GM23248 (cell line): ENCODE results near the gene AGO3. TPM values are rescaled to one million over a fixed set of nuclear protein-coding genes. Genes with fewer than 3 reads are reported as not detected.
"Not testable (repeated sequence)": the region's sequence is repeated elsewhere in the genome, so short reads cannot be mapped to it uniquely, and the experiment has no call there.

Experiments
- DNase-seq: peaks from one replicate; pipeline ENCODE4 v3.0.0-alpha.2; 2015
- H2AFZ ChIP-seq: fragments of 200-600 bp; sonication (generic); 2 replicates; pipeline ENCODE4 v1.6.1; 2016; ENCODE audit warnings: antibody characterized with exemption
- H3F3A ChIP-seq: fragments of 200-600 bp; sonication (generic); 2 replicates; pipeline ENCODE4 v1.6.1; 2016; ENCODE audit warnings: mild to moderate bottlenecking, antibody characterized with exemption, mixed run types; ENCODE audit not compliant: insufficient read depth
- H3K27ac ChIP-seq: fragments of 200-600 bp; sonication (generic); 2 replicates; pipeline ENCODE4 v1.5.1; 2016; ENCODE audit warnings: mild to moderate bottlenecking
- H3K27me3 ChIP-seq: fragments of 200-600 bp; sonication (generic); replicated peaks from 2 replicates; pipeline ENCODE4 v1.6.1; 2016; ENCODE audit warnings: mild to moderate bottlenecking; ENCODE audit not compliant: insufficient read depth
- H3K36me3 ChIP-seq: fragments of 200-600 bp; sonication (generic); 2 replicates; pipeline ENCODE4 v1.6.1; 2016; ENCODE audit warnings: low read depth, mild to moderate bottlenecking
- H3K4me1 ChIP-seq: fragments of 200-600 bp; sonication (generic); 2 replicates; pipeline ENCODE4 v1.6.1; 2016; ENCODE audit warnings: mild to moderate bottlenecking; ENCODE audit not compliant: insufficient read depth
- H3K4me2 ChIP-seq: fragments of 200-600 bp; sonication (generic); one replicate; pipeline ENCODE4 v1.6.1; 2016; ENCODE audit warnings: mild to moderate bottlenecking; ENCODE audit not compliant: unreplicated experiment
- H3K4me3 ChIP-seq: fragments of 200-600 bp; sonication (generic); 2 replicates; pipeline ENCODE4 v1.5.1; 2016; ENCODE audit warnings: mild to moderate bottlenecking
- H3K79me2 ChIP-seq: fragments of 200-600 bp; sonication (generic); 2 replicates; pipeline ENCODE4 v1.6.1; 2016; ENCODE audit warnings: mild to moderate bottlenecking; ENCODE audit not compliant: insufficient read depth
- H3K9ac ChIP-seq: fragments of 200-600 bp; sonication (generic); 2 replicates; pipeline ENCODE4 v1.6.1; 2016; ENCODE audit warnings: mild to moderate bottlenecking
- H3K9me2 ChIP-seq: fragments of 200-600 bp; sonication (generic); 2 replicates; pipeline ENCODE4 v1.6.1; 2016; ENCODE audit warnings: mixed run types, mild to moderate bottlenecking, moderate library complexity; ENCODE audit not compliant: insufficient read depth
- H3K9me3 ChIP-seq: fragments of 200-600 bp; sonication (generic); one replicate; pipeline ENCODE4 v1.6.1; 2017; ENCODE audit warnings: low read depth
- H4K20me1 ChIP-seq: fragments of 200-600 bp; sonication (generic); 2 replicates; pipeline ENCODE4 v1.6.0; 2016; ENCODE audit not compliant: insufficient read depth
- EZH2 ChIP-seq: fragments of 200-600 bp; sonication (generic); IDR thresholded peaks from 2 replicates; pipeline ENCODE4 v1.6.1; 2018; ENCODE audit warnings: antibody characterized with exemption, mild to moderate bottlenecking; ENCODE audit not compliant: insufficient read depth, poor library complexity, severe bottlenecking
- EZH2phosphoT487 ChIP-seq: fragments of 200-600 bp; sonication (generic); IDR thresholded peaks from 2 replicates; pipeline ENCODE4 v1.6.1; 2018; ENCODE audit warnings: antibody characterized with exemption, moderate library complexity, mild to moderate bottlenecking, low read depth; ENCODE audit not compliant: insufficient read depth
- WGBS, 2 experiments: methylation state at CpG; one replicate each; pipeline ENCODE4 v1.1.6; 2015 to 2017; ENCODE audit warnings: low lambda C conversion rate in 2 of 2, low coverage in 1 of 2; ENCODE audit errors: missing lambda C conversion rate in 2 of 2; 5-methylcytosine and 5-hydroxymethylcytosine counted together
- in situ Hi-C: fragments of 300-500 bp; cut with MboI; formaldehyde crosslinking; loops from 2 replicates; pipeline ENCODE4 v1.15.0; 2020
- polyA plus RNA-seq: library from polyadenylated mRNA; unstranded; fragments of >200 nt; fragmentation: Nextera tagmentation; extraction: Ambion mirVana; gene quantifications from 2 replicates; pipeline ENCODE4 v1.2.1, GENCODE V29; 2016
- total RNA-seq: library from RNA; depleted of rRNA; stranded (reverse); fragments of >200 nt; shearing (Covaris generic); gene quantifications from 2 replicates; pipeline ENCODE4 v1.2.3, GENCODE V29; 2014

Gene AGO3
- total and polyA plus RNA-seq, 2 experiments from 2014 or later = 7.9 to 14.2 TPM

- Histone ChIP-seq H3K4me1 (no peaks in the 10 kb centered on the region), H3K36me3 (peaks cover 24% of the 10 kb centered on the region), H3K79me2 (peaks cover 52% of the 10 kb centered on the region), H3K27me3 (no peaks in the 10 kb centered on the region), H3K27ac (no peak overlapping the region), H3K9me3 (no peaks in the 10 kb centered on the region), H3K9me2 (no peaks in the 10 kb centered on the region), H3K4me2 (no peak overlapping the region), H3K9ac (no peak overlapping the region), H3K4me3 (no peak overlapping the region), H4K20me1 (peaks cover 6% of the 10 kb centered on the region; the same call in 1 of the 2 replicates), H2AFZ (no peak overlapping the region), H3F3A (no peaks in the 10 kb centered on the region)
- in situ Hi-C loops = no loop called here
- 98 to 100% methylated on average over 1 of the region's 1 CpG for WGBS, 2 experiments
- TF ChIP-seq EZH2phosphoT487 = no peak
- no peak for TF ChIP-seq EZH2
- no peak for DNase-seq
Observed at GRCh38 chr1:35968396-35968795, 37.5 kb downstream of the AGO3 start.

- no peaks in the 10 kb centered on the region for H4K20me1 ChIP-seq
- H3F3A ChIP-seq = no peaks in the 10 kb centered on the region; the same call in 1 of the 2 replicates
- no peaks in the 10 kb centered on the region for H3K9me2 ChIP-seq
- H3K79me2 ChIP-seq = peaks cover 42% of the 10 kb centered on the region
- no peak overlapping the region for H3K4me3 ChIP-seq
- WGBS, 2 experiments = 96 to 98% methylated on average over 2 of the region's 2 CpGs
- TF ChIP-seq EZH2 = no peak
- TF ChIP-seq EZH2phosphoT487 = no peak
- no peaks in the 10 kb centered on the region for H3K27me3 ChIP-seq
- no peak overlapping the region for H3K27ac ChIP-seq
- H3K9me3 ChIP-seq = no peaks in the 10 kb centered on the region
- DNase-seq = no peak
- no peaks in the 10 kb centered on the region for H3K4me1 ChIP-seq
- in situ Hi-C loops = no loop called here
- no peak overlapping the region for H3K9ac ChIP-seq
- peaks cover 42% of the 10 kb centered on the region for H3K36me3 ChIP-seq
- H3K4me2 ChIP-seq = no peak overlapping the region
- no peak overlapping the region for H2AFZ ChIP-seq
Observed at GRCh38 chr1:35971601-35972000, 40.7 kb downstream of the AGO3 start.

GRCh38 chr1:35972631-35973030, 41.7 kb downstream of the AGO3 start:
- H4K20me1 ChIP-seq, H2AFZ ChIP-seq, H3K9me2 ChIP-seq, H3K27me3 ChIP-seq, H3F3A ChIP-seq, H3K27ac ChIP-seq, H3K4me3 ChIP-seq, H3K9ac ChIP-seq, H3K4me2 ChIP-seq, in situ Hi-C loops, H3K9me3 ChIP-seq, H3K4me1 ChIP-seq: not testable (repeated sequence)
- peak; percentile 5 for DNase-seq
- WGBS, 2 experiments = 80 to 86% methylated on average over 3 of the region's 3 CpGs
- peaks cover 47% of the 10 kb centered on the region for H3K79me2 ChIP-seq
- H3K36me3 ChIP-seq = peaks cover 40% of the 10 kb centered on the region

- H3F3A ChIP-seq = no peaks in the 10 kb centered on the region; the same call in 1 of the 2 replicates
- H3K79me2 ChIP-seq = peaks cover 17% of the 10 kb centered on the region; the same call in 1 of the 2 replicates
- in situ Hi-C loops = no loop called here
- peaks cover 41% of the 10 kb centered on the region for H3K36me3 ChIP-seq
- H3K9me2 ChIP-seq = no peaks in the 10 kb centered on the region
- no peak for DNase-seq
- H3K4me3 ChIP-seq = no peak overlapping the region
- H3K4me2 ChIP-seq = no peak overlapping the region
- no peak overlapping the region for H3K9ac ChIP-seq
- no peaks in the 10 kb centered on the region for H4K20me1 ChIP-seq
- H3K4me1 ChIP-seq = no peaks in the 10 kb centered on the region
- H3K27ac ChIP-seq = no peak overlapping the region
- no peaks in the 10 kb centered on the region for H3K27me3 ChIP-seq
- no peak for TF ChIP-seq EZH2phosphoT487
- no peak for TF ChIP-seq EZH2
- H2AFZ ChIP-seq = no peak overlapping the region
- H3K9me3 ChIP-seq = no peaks in the 10 kb centered on the region
Observed at GRCh38 chr1:35980090-35980489, 49.2 kb downstream of the AGO3 start.

GRCh38 chr1:35988237-35988636, 57.3 kb downstream of the AGO3 start:
- Histone ChIP-seq H3K9me2 (no peaks in the 10 kb centered on the region), H3K4me3 (no peak overlapping the region), H3K27ac (no peak overlapping the region), H3K27me3 (no peaks in the 10 kb centered on the region), H2AFZ (no peak overlapping the region), H3K4me2 (no peak overlapping the region), H3K9me3 (no peaks in the 10 kb centered on the region), H4K20me1 (no peaks in the 10 kb centered on the region), H3K79me2 (no peaks in the 10 kb centered on the region), H3F3A (no peaks in the 10 kb centered on the region), H3K9ac (no peak overlapping the region), H3K4me1 (no peaks in the 10 kb centered on the region), H3K36me3 (peaks cover 23% of the 10 kb centered on the region)
- no peak for DNase-seq
- in situ Hi-C loops = no loop called here
- 100% methylated on average over 1 of the region's 1 CpG for WGBS, 2 experiments
- no peak for TF ChIP-seq EZH2phosphoT487
- TF ChIP-seq EZH2 = no peak
